ENCODE data around the gene VAMP1. TPM values are rescaled to one million over a fixed set of nuclear protein-coding genes. Genes with fewer than 3 reads are reported as not detected.
"Not testable (repeated sequence)": the region's sequence is repeated elsewhere in the genome, so short reads cannot be mapped to it uniquely, and the experiment has no call there.

Gene VAMP1
- polyA plus RNA-seq, 3 donors = 0.84 to 24.6 (median 0.85) TPM

GRCh38 chr12:6468283-6468575, 2.2 kb downstream of the VAMP1 start:
- intact Hi-C loops (cut with micrococcal nuclease) = loop anchor here in 1 of 2 donors (2.0 to 5.0 kb wide), 2 partner anchors 45 to 146 kb away; no protein-coding TSS in a partner anchor
- no peak overlapping the region for H3K9ac ChIP-seq (ENCODE audit: insufficient read depth, low read length, poor library complexity, severe bottlenecking)

DNA sequence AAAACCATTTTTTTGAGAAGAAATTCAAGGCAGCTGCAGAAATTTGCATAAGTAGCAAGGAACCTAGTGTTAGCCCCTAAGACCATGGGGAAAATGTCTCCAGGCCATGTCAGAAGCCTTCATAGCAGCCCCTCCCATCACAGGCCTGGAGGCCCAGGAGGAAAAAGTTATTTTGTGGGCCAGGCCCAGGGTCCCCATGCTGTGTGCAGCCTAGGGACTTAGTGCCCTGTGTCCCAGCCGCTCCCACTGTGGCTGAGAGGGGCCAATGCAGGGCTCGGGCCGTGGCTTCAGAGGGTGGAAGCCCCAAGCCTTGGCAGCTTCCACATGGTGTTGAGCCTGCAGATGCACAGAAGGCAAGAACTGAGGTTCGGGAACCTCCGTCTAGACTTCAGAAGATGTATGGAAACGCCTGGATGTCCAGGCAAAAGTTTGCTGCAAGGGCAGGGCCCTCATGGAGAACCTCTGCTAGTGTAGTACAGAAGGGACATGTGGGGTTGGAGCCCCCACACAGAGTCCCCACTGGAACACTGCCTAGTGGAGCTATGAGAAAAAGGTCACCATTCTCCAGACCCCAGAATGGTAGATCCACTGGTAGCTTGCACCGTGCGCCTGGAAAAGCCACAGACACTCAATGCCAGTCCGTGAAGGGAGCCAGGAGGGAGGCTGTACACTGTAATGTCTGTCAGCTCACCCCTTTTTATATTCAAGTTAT, 2.8 kb downstream of the VAMP1 start:
- H3K27ac ChIP-seq (ENCODE audit: low read depth in 1 of 2, low read length in 2 of 2) = not testable (repeated sequence)
- WGBS (ENCODE audit: insufficient coverage) = 92% methylated on average over 5 of the region's 9 CpGs

More at GRCh38 chr12:6468283-6468575, 2.2 kb downstream of the VAMP1 start:
- Histone ChIP-seq H4K20me1 (ENCODE audit: insufficient read depth, low read length) (peaks cover 34% of the 10 kb centered on the region), H3K4me3 (replicated peaks in 1 of 3; ENCODE audit: low read depth in 2 of 3, low read length in 3 of 3) (no peak overlapping the region), H3K4me2 (replicated peaks; ENCODE audit: extremely low read depth, low read length, poor library complexity, severe bottlenecking) (no peak overlapping the region), H3K36me3 (replicated peaks in 1 of 2; ENCODE audit: control insufficient read depth in 1 of 2, insufficient read depth in 2 of 2, low read length in 2 of 2) (peaks cover 20 to 35% of the 10 kb centered on the region in 2 donors), H3K9me3 (replicated peaks in 1 of 2; ENCODE audit: control insufficient read depth in 1 of 2, insufficient read depth in 1 of 2, low read length in 2 of 2) (no peaks in the 10 kb centered on the region), H3K79me2 (ENCODE audit: insufficient read depth, low read length) (peaks cover 29% of the 10 kb centered on the region), H3K4me1 (ENCODE audit: control insufficient read depth in 1 of 2, insufficient read depth in 2 of 2, low read length in 2 of 2) (peaks cover 27 to 45% of the 10 kb centered on the region in 2 donors), H3K27me3 (ENCODE audit: control insufficient read depth in 2 of 2, insufficient read depth in 2 of 2, low read length in 2 of 2) (no peaks in the 10 kb centered on the region), H3K27ac (ENCODE audit: low read depth in 1 of 2, low read length in 2 of 2) (no peak overlapping the region), H2AFZ (ENCODE audit: insufficient read depth, low read depth, low read length, poor library complexity, severe bottlenecking) (no peak overlapping the region)
- no peak overlapping the region for H3K4me3 Mint-ChIP-seq
- H3K9me3 Mint-ChIP-seq = no peaks in the 10 kb centered on the region
- DNase-seq = no peak
- peaks cover 56% of the 10 kb centered on the region for H3K4me1 Mint-ChIP-seq
- peaks cover 43 to 47% of the 10 kb centered on the region in 2 donors for H3K36me3 Mint-ChIP-seq
- no peak for TF ChIP-seq CTCF (IDR thresholded peaks at IDR 0.05)
- H3K27ac Mint-ChIP-seq = no peak overlapping the region
- H3K27me3 Mint-ChIP-seq (ENCODE audit: low read depth in 3 of 3) = peaks cover 0 to 2% (median 1%) of the 10 kb centered on the region in 3 donors

DNA sequence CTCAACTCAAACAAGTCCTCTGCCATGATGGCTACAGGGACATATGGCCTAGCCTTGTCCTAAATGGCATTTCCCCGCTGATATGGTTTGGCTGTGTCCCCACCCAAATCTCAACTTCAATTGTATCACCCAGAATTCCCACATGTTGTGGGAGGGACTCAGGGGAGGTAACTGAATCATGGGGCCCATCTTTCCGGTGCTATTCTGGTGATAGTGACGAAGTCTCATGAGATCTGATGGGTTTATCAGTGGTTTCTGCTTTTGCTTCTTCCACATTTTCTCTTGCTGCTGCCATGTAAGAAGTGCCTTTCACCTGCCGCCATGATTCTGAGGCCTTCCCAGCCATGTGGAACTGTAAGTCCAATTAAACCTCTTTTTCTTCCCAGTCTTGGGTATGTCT, 3.7 kb downstream of the VAMP1 start:
- intact Hi-C loops (cut with micrococcal nuclease) = loop anchor here in 1 of 2 donors (5.0 kb wide), 1 partner anchor 144 kb away; no protein-coding TSS in a partner anchor
- H3K27me3 ChIP-seq (ENCODE audit: control insufficient read depth in 2 of 2, insufficient read depth in 2 of 2, low read length in 2 of 2); H3K4me2 ChIP-seq (replicated peaks; ENCODE audit: extremely low read depth, low read length, poor library complexity, severe bottlenecking); H3K4me3 ChIP-seq (replicated peaks in 1 of 3; ENCODE audit: low read depth in 2 of 3, low read length in 3 of 3); H3K27me3 Mint-ChIP-seq (ENCODE audit: low read depth in 3 of 3); DNase-seq; H3K9ac ChIP-seq (ENCODE audit: insufficient read depth, low read length, poor library complexity, severe bottlenecking); H2AFZ ChIP-seq (ENCODE audit: insufficient read depth, low read depth, low read length, poor library complexity, severe bottlenecking); H3K9me3 Mint-ChIP-seq; H3K4me3 Mint-ChIP-seq; H3K27ac ChIP-seq (ENCODE audit: low read depth in 1 of 2, low read length in 2 of 2); H3K9me3 ChIP-seq (replicated peaks in 1 of 2; ENCODE audit: control insufficient read depth in 1 of 2, insufficient read depth in 1 of 2, low read length in 2 of 2): not testable (repeated sequence)
- H4K20me1 ChIP-seq (ENCODE audit: insufficient read depth, low read length) = peaks cover 38% of the 10 kb centered on the region
- peaks cover 66% of the 10 kb centered on the region for H3K4me1 Mint-ChIP-seq
- no CpG with 5 or more reads among the region's 4 CpGs for WGBS (ENCODE audit: insufficient coverage)
- H3K36me3 Mint-ChIP-seq = peaks cover 56 to 58% of the 10 kb centered on the region in 2 donors
- H3K27ac Mint-ChIP-seq = peak overlapping the region in 1 of 7 donors; percentile 51
- peaks cover 42 to 57% of the 10 kb centered on the region in 2 donors for H3K4me1 ChIP-seq (ENCODE audit: control insufficient read depth in 1 of 2, insufficient read depth in 2 of 2, low read length in 2 of 2)
- peaks cover 24 to 45% of the 10 kb centered on the region in 2 donors for H3K36me3 ChIP-seq (replicated peaks in 1 of 2; ENCODE audit: control insufficient read depth in 1 of 2, insufficient read depth in 2 of 2, low read length in 2 of 2)
- peaks cover 36% of the 10 kb centered on the region for H3K79me2 ChIP-seq (ENCODE audit: insufficient read depth, low read length)

More for the DNA sequence above, 2.8 kb downstream of the VAMP1 start:
- not testable (repeated sequence) for H3K27me3 ChIP-seq (ENCODE audit: control insufficient read depth in 2 of 2, insufficient read depth in 2 of 2, low read length in 2 of 2); H3K9ac ChIP-seq (ENCODE audit: insufficient read depth, low read length, poor library complexity, severe bottlenecking); H3K9me3 ChIP-seq (replicated peaks in 1 of 2; ENCODE audit: control insufficient read depth in 1 of 2, insufficient read depth in 1 of 2, low read length in 2 of 2); H2AFZ ChIP-seq (ENCODE audit: insufficient read depth, low read depth, low read length, poor library complexity, severe bottlenecking); DNase-seq; H3K9me3 Mint-ChIP-seq; H3K4me2 ChIP-seq (replicated peaks; ENCODE audit: extremely low read depth, low read length, poor library complexity, severe bottlenecking); H3K4me3 ChIP-seq (replicated peaks in 1 of 3; ENCODE audit: low read depth in 2 of 3, low read length in 3 of 3); H3K27ac Mint-ChIP-seq; H3K27me3 Mint-ChIP-seq (ENCODE audit: low read depth in 3 of 3); H3K4me3 Mint-ChIP-seq
- Histone ChIP-seq H3K4me1 (ENCODE audit: control insufficient read depth in 1 of 2, insufficient read depth in 2 of 2, low read length in 2 of 2) (peaks cover 32 to 50% of the 10 kb centered on the region in 2 donors), H3K36me3 (replicated peaks in 1 of 2; ENCODE audit: control insufficient read depth in 1 of 2, insufficient read depth in 2 of 2, low read length in 2 of 2) (peaks cover 24 to 40% of the 10 kb centered on the region in 2 donors), H4K20me1 (ENCODE audit: insufficient read depth, low read length) (peaks cover 34% of the 10 kb centered on the region), H3K79me2 (ENCODE audit: insufficient read depth, low read length) (peaks cover 33% of the 10 kb centered on the region)
- intact Hi-C loops (cut with micrococcal nuclease) = loop anchor here in 1 of 2 donors (2.0 to 5.0 kb wide), 2 partner anchors 45 to 145 kb away; no protein-coding TSS in a partner anchor
- Mint-ChIP-seq H3K4me1 (peaks cover 61% of the 10 kb centered on the region), H3K36me3 (peaks cover 48 to 51% of the 10 kb centered on the region in 2 donors)

Measured in CD14-positive monocyte (primary cell).